ENCODE measurements around the gene ZNF747. TPM values are rescaled to one million over a fixed set of nuclear protein-coding genes. Genes with fewer than 3 reads are reported as not detected.

ZNF747 gene
- total RNA-seq, 2 donors from 2014 or later = 16.8 to 18.3 TPM

GRCh38 chr16:30481381-30481780 lies 53.3 kb downstream of the ZNF747 start:
- Histone ChIP-seq H3K36me3 (no peaks in the 10 kb centered on the region), H3K4me1 (ENCODE audit: control insufficient read depth in 1 of 2, low read depth in 2 of 2) (no peaks in the 10 kb centered on the region), H3K27me3 (replicated peaks; ENCODE audit: insufficient read depth) (no peaks in the 10 kb centered on the region), H3K4me3 (no peak overlapping the region), H3K9me3 (no peaks in the 10 kb centered on the region), H3K27ac (no peak overlapping the region)
- TF ChIP-seq, protein P1, sequence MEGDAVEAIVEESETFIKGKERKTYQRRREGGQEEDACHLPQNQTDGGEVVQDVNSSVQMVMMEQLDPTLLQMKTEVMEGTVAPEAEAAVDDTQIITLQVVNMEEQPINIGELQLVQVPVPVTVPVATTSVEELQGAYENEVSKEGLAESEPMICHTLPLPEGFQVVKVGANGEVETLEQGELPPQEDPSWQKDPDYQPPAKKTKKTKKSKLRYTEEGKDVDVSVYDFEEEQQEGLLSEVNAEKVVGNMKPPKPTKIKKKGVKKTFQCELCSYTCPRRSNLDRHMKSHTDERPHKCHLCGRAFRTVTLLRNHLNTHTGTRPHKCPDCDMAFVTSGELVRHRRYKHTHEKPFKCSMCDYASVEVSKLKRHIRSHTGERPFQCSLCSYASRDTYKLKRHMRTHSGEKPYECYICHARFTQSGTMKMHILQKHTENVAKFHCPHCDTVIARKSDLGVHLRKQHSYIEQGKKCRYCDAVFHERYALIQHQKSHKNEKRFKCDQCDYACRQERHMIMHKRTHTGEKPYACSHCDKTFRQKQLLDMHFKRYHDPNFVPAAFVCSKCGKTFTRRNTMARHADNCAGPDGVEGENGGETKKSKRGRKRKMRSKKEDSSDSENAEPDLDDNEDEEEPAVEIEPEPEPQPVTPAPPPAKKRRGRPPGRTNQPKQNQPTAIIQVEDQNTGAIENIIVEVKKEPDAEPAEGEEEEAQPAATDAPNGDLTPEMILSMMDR (IDR thresholded peaks at IDR 0.05) = no peak
- no peak for ATAC-seq (ENCODE audit: insufficient number of reproducible peaks, low FRiP score, low read depth)
- DNase-seq (ENCODE audit: low spot score) = no peak

Other genes starting within 250 kb of the ZNF747 start
- 10 to 100 TPM; 31.4 to 52.0 TPM for gene CD2BP2, start 179.6 kb downstream of the ZNF747 start, total RNA-seq
- 10 to 100 TPM; 34.5 TPM for gene TBC1D10B, start 164.4 kb downstream of the ZNF747 start, total RNA-seq
- under 1 TPM in 1 of 2 donors, not detected in 1; 0.81 TPM for gene MYL11, start 160.1 kb downstream of the ZNF747 start, total RNA-seq
- 1 to 10 TPM; 3.0 to 4.2 TPM for gene SEPTIN1, start 152.3 kb downstream of the ZNF747 start, total RNA-seq
- gene ZNF48, start 139.4 kb downstream of the ZNF747 start, total RNA-seq = 10 to 100 TPM; 10.9 to 11.1 TPM
- gene ZNF771, start 127.3 kb downstream of the ZNF747 start, total RNA-seq = 10 to 100 TPM; 21.8 to 25.7 TPM
- gene DCTPP1, start 104.8 kb downstream of the ZNF747 start, total RNA-seq = 10 to 100 TPM; 16.7 to 24.0 TPM
- gene SEPHS2, start 89.0 kb downstream of the ZNF747 start, total RNA-seq = 10 to 100 TPM; 18.1 to 30.3 TPM
- gene ITGAL, start 62.1 kb downstream of the ZNF747 start, total RNA-seq = 1 to 10 TPM; 3.2 to 5.4 TPM
- gene ZNF768, start 8.3 kb downstream of the ZNF747 start, total RNA-seq = 10 to 100 TPM; 25.0 to 36.3 TPM
- gene ZNF764, start 23.5 kb upstream of the ZNF747 start, total RNA-seq = 1 to 10 TPM; 8.5 to 9.6 TPM
- gene ZNF688, start 36.9 kb upstream of the ZNF747 start, total RNA-seq = 10 to 100 TPM in 1 of 2 donors, 1 to 10 TPM in 1; 9.2 to 24.2 TPM
- gene ZNF785, start 50.8 kb upstream of the ZNF747 start, total RNA-seq = 10 to 100 TPM; 10.9 to 15.6 TPM
- gene ZNF689, start 75.5 kb upstream of the ZNF747 start, total RNA-seq = 10 to 100 TPM in 1 of 2 donors, 1 to 10 TPM in 1; 7.4 to 17.0 TPM
- 10 to 100 TPM; 46.1 to 57.0 TPM for gene PRR14, start 116.1 kb upstream of the ZNF747 start, total RNA-seq
- gene FBRS, start 123.6 kb upstream of the ZNF747 start, total RNA-seq = 100 to 1,000 TPM in 1 of 2 donors, 10 to 100 TPM in 1; 39.3 to 160 TPM
- 10 to 100 TPM; 39.9 to 86.1 TPM for gene SRCAP, start 164.3 kb upstream of the ZNF747 start, total RNA-seq
- 10 to 100 TPM; 25.6 to 26.4 TPM for gene PHKG2, start 213.6 kb upstream of the ZNF747 start, total RNA-seq
- 1 to 10 TPM in 1 of 2 donors, under 1 TPM in 1; 0.27 to 1.2 TPM for gene CFAP119, start 227.2 kb upstream of the ZNF747 start, total RNA-seq
- gene RNF40, start 227.5 kb upstream of the ZNF747 start, total RNA-seq = 100 to 1,000 TPM; 109 to 112 TPM

Measured in thoracic aorta (tissue), 2 donors.